Esophagus muscularis mucosa (tissue), 4 donors: ENCODE results near the gene AP1G1.

ENCODE experiments used
- EP300 ChIP-seq: sonication (generic); formaldehyde crosslinking; IDR thresholded peaks from one replicate; pipeline ENCODE4 v1.6.1; 2017; ENCODE audit warnings: antibody characterized with exemption
- POLR2A ChIP-seq: fragments of 450-650 bp; IDR thresholded peaks from one replicate; pipeline ENCODE4 v1.6.1; 2017; ENCODE audit warnings: antibody characterized with exemption, moderate library complexity, mild to moderate bottlenecking, low read depth
- POLR2AphosphoS5 ChIP-seq, 2 donors: sonication (generic); formaldehyde crosslinking; IDR thresholded peaks; one replicate each; pipeline ENCODE4 v1.6.1; 2017; ENCODE audit warnings: antibody characterized with exemption in 2 of 2
- TF ChIP-seq, protein P1 (sequence below), 3 experiments: fragments of 200-600 bp in 2 of 3; fragments of 450-650 bp in 1 of 3; sonication (generic) in 2 of 3; IDR thresholded peaks; one replicate each; pipeline ENCODE4 v1.5.1; 2017 to 2019; ENCODE audit warnings: antibody characterized with exemption in 3 of 3, mild to moderate bottlenecking in 2 of 3, moderate library complexity in 1 of 3

DNA sequence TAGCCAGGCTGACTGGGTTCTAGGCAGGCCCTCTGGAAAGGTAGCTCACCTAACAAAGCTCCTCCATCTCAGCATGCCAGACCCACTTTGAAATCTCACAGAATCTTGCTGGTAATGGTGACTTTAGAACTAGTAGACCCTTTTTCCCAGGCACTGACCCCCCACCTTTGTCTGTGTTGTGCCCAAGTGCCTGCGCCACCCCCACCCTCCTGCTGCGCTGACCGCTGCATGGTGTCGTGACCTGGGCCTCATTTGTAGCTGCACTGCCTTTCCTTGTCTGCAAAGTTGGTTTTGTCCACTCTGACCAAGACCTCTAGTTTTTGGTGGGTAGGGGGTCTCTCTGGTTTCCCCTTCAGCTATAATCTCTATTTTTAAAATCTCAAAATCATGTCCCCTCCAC, 43.9 kb upstream of the AP1G1 start:
- TF ChIP-seq, protein P1, sequence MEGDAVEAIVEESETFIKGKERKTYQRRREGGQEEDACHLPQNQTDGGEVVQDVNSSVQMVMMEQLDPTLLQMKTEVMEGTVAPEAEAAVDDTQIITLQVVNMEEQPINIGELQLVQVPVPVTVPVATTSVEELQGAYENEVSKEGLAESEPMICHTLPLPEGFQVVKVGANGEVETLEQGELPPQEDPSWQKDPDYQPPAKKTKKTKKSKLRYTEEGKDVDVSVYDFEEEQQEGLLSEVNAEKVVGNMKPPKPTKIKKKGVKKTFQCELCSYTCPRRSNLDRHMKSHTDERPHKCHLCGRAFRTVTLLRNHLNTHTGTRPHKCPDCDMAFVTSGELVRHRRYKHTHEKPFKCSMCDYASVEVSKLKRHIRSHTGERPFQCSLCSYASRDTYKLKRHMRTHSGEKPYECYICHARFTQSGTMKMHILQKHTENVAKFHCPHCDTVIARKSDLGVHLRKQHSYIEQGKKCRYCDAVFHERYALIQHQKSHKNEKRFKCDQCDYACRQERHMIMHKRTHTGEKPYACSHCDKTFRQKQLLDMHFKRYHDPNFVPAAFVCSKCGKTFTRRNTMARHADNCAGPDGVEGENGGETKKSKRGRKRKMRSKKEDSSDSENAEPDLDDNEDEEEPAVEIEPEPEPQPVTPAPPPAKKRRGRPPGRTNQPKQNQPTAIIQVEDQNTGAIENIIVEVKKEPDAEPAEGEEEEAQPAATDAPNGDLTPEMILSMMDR (IDR thresholded peaks at IDR 0.05), result no peak
- no peak for TF ChIP-seq POLR2A
- no peak for TF ChIP-seq POLR2AphosphoS5 (IDR thresholded peaks at IDR 0.05)
- no peak for TF ChIP-seq EP300
